Activated CD4-positive, alpha-beta T cell treated with anti-CD3 and anti-CD28 coated beads, Interleukin-2, amount 50 U/mL, for 24 hours (primary cell): ENCODE results near the gene AKR1B1.
"Not testable (repeated sequence)": the region's sequence is repeated elsewhere in the genome, so short reads cannot be mapped to it uniquely, and the experiment has no call there.

Experiments used
- DNase-seq, 2 donors: peaks; one replicate each; pipeline ENCODE4 v3.0.0-alpha.2; 2020; ENCODE audit warnings: low read depth in 1 of 2, low spot score in 1 of 2

The AKR1B1 gene

DNA sequence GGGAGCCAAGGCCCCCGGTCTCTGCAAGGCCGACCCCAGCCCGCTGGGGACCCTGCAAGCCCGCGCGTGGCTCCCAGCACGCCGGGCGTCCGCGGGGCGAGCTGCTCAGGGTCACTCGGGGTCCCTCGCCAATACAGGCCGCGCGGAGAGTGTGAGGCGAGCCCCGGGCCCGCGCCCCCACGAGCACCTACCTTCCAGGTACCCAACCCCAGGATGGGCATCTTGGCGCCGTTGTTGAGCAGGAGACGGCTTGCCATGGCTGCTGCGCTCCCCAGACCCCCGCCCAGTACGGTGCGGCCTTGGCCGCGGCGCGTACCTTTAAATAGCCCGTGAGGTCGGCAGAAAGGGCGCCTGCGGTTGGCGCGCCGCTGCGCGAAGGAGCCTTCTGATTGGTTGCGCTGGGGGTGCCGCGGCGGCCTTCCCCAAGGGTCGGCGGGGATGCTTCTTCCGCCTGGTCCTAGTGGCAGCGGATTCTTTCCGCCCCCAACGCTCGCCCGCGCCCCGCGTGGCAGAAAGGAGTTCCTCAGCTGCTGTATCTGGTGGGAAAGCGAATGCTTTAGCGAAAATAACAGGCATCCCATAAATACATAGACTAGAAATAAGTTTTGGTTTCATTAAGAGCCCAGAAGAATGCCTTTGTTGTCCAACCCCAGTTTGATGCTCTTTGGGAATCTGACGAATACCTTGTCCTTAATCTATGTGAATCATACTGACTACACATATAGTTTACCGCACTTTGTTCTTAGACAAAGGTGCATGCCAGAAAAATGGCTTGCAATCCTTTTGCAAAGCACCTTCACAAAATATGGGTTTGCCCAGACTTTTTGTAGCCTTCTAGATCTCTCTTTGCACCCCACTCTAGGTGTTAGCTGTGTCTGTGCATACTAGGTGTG is at the start of gene AKR1B1:
Gene AKR1B1, minus strand, starts transcription at position 295 of the 893 bp plus-strand sequence. Its CDS starts 38 bp downstream, at position 257.
- DNase-seq, result peak; percentile 68 to 76

DNA sequence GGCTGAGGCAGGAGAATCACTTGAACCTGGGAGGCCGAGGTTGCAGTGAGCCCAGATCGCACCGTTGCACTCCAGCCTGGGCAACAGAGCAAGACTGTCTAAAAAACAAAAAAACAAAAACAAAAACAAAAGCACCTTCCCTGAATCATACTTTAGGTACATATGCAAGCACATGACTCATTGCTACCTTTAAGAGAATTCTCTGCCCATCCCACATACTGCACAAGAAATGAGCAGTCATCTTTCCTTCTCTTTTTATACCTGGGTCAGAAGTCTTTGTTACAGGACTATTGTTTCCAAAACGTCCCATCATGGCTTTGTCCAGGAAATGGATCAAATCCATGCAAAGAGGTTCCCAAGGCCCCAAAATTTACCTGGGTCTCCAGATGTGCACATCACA is 47.0 kb upstream of the AKR1B1 start:
- no peak for DNase-seq

GRCh38 chr7:134504660-134505164 is 45.8 kb upstream of the AKR1B1 start:
- no peak for DNase-seq

DNA sequence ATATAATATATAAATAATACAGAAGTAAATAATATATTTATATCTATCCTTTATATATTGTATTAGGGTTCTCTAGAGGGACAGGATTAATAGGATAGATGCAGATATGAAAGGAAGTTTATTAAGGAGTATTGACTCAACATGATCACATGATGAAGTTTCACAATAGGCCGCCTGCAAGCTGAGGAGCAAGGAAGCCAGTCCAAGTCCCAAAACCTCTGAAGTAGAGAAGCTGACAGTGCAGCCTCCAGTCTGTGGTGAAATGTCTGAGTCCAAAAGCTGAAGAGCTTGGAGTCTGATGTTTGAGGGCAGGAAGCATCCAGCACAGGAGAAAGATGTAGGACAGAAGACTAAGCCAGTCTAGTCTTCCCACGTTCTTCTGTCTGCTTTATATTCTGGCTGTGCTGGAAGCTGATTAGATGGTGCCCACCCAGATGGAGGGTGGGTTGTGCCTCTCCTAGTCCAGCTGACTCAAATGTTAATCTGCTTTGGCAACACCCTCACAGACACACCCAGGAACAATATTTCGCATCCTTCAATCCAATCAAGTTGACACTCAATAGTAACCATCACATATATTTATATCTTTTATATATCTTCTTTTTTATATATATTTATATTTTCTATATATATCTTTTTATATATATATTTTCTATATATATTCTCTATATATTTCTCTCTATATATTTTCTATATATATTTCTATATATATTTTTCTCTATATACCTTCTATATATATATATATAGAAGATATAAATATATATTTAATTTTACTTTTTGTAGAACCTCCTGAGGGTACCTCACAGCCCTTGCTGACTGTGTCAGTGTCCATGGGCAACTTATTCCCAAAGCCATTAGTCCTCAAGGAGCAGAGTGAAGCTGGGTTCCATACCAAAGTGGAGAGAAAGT is 43.8 kb upstream of the AKR1B1 start:
- no peak for DNase-seq

DNA sequence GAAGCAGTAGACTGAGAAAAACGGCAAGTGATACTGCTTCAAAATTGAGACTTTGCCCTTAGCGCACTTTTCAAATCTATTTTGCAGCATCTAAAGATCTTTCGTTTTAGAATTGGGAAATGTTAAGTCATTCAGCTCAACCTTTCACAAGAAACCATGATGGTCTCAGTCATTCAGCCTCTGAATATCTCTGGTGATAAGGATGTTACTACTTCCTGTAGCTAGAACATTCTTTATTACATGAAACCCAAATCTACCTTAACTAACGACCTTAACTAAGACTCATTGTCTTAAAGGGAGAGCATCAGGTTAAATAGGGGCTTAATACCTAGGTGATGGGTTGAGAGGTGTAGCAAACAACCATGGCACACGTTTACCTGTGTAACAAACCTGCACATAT is 42.1 kb upstream of the AKR1B1 start:
- no peak for DNase-seq

GRCh38 chr7:134500406-134500805 is 41.5 kb upstream of the AKR1B1 start:
- DNase-seq, result no peak

DNA sequence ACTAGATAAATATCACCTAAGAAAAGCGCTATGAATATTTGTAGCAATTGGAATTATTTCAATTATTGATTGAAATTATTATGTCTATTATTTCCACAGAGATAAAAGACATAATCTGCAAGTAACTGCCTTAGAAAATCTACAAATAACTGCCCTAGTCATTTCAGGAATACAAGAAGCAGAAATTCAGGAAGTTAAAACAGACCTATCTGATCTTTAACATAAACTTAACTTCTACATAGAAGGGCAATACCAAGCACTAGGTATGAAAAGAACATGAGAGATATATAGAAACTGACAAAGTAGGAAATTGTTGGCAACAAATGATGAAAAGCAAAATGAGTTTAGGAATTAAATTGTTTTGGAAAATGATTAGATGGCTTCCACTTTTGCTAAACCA is 36.6 kb upstream of the AKR1B1 start:
- no peak for DNase-seq

GRCh38 chr7:134493091-134493490 is 34.2 kb upstream of the AKR1B1 start:
- DNase-seq, result no peak

DNA sequence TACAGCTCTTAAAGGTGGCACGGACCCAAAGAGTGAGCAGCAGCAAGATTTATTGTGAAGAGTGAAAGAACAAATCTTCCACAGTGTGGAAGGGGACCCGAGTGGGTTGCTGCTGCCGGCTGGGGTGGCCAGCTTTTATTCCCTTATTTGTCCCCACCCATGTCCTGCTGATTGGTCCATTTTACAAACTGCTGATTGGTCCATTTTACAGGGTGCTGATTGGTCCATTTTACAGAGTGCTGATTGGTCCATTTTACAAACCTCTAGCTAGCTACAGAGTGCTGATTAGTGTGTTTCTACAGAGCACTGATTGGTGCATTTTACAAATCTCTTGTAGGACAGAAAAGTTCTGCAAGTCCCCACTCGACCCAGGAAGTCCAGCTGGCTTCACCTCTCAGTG is 28.8 kb upstream of the AKR1B1 start:
- not testable (repeated sequence) for DNase-seq

- no peak for DNase-seq
These were observed 26.3 kb upstream of the AKR1B1 start for GRCh38 chr7:134485203-134485602.

GRCh38 chr7:134483296-134483695 is 24.4 kb upstream of the AKR1B1 start:
- no peak for DNase-seq

DNA sequence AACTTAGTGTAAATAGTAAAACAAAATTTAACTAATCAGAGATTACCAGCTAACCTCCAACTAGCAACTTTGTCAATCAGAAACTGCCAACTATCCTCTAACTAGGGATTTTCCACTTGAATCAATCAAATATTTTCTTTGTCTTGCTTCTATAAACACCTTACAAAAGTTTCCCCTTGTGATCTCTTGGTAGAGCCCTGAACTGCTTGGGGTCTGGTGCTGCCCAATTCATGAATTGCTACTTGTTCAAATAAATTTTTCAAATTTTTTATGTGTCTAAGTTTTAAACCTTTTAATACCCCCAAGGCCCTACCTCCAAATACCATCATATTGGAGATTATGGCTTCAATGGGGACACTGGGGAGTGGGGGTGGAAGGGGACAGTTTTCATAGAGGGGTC is 24.0 kb upstream of the AKR1B1 start:
- DNase-seq, result no peak

- DNase-seq, result no peak
These were observed 22.3 kb upstream of the AKR1B1 start for GRCh38 chr7:134481167-134481566.

DNA sequence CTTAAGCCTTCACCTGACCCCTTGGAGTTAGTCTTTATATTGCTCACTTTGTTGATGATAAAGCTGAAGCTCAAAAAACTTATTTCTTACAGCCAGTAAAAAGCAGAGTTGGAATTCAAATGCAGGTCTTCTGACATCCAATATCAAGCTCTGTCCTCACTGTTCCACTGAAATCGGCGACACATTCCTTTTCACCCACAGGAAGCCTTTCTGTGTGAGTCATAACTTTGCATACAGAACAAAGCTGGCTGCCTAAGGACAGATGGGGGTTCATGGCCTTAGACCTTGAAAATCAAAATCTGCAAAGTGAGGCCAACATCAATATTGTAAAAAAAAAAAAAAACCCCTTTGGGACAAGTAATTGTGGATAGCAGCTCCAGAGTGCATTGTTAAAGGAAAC is 21.8 kb upstream of the AKR1B1 start:
- DNase-seq, result no peak

DNA sequence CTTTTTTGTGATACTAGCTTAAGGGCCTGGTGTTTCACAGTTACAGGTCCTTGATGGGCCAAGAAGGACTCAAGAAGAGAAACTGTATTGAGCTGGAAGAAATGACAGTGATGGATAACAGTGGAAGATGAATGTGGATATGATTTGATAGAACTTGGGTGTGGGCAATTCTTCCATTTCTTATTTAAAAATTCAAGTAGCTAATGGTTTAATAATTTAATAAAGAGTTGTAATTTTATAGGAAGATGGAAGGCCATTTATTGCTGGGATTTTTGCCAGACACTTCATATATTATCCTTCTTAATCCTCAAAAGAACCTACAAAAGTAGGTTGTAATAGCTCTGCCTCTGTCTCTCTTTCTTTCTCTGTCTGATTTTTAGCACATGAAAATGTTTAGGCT is 21.3 kb upstream of the AKR1B1 start:
- no peak for DNase-seq

DNA sequence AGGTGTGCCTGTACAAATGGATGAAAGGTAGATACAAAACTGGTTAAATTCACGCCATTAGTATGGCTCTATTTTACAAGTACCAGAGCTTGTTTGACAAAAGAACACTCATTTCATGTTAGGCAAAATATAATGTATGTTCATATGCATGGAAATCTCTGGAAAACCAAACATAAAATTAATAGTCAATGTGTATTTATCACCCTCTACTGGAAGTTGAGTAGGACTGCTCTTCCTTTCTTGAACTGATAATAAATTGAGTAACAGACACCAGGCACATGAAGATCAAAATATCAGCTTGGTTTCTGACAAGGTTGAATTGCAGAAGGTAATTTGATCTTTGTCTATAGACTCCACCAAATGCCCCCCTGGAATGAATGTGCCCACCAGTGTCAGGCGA is 19.8 kb upstream of the AKR1B1 start:
- no peak for DNase-seq

- DNase-seq, result no peak
These were observed 19.1 kb upstream of the AKR1B1 start for GRCh38 chr7:134477954-134478353.

DNA sequence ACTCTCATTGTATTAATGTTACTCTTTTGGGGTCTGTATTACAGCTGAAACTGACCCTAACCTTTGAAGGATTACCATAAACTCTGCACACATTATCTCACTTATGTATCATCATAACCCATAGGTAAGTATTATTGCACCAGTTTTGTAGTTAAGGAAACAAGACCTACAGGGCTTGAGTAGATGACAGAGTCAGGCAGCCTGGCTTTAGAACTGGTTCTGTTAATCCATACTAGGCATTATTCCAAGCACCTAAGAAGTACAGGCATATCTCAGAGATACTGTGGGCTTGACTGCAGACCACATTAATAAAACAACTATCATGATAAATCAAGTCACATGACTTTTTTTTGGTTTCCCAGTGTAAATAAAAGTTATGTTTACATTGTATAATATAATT is 17.1 kb upstream of the AKR1B1 start:
- no peak for DNase-seq

GRCh38 chr7:134474828-134475227 is 15.9 kb upstream of the AKR1B1 start:
- DNase-seq, result no peak

DNA sequence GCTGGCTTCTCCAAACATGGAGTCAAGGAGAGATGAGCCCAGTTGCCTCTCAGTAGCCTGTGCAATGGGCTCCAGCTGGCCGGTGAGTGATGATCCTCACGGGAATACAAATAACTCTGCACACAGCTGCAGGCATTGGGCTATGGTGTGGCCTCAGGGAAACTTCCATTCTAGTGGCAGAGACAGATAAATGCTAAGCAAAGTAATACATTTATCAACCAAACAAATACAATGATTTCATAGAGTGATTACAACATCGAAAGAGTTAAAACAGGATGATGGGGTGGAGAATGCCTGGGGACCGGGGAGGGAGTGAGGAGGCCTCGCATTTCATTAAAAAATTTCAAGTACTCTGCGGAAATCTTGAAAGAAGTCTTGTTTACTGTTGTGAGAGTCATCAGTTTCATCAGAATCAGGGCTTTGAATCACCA is 15.0 kb upstream of the AKR1B1 start:
- no peak for DNase-seq

GRCh38 chr7:134472572-134473244 is 13.8 kb upstream of the AKR1B1 start:
- DNase-seq, result no peak
